Activated T-helper 2 cell treated with anti-CD3 and anti-CD28 coated beads, Interferon-gamma antibody, Interleukin-2, Interleukin-4, amounts not matched to agents 10 μg/mL and 5 μg/mL and 100 μg/mL, durations not matched to agents 14 hours and 24 hours and 36 hours (primary cell): Measurements from ENCODE around the gene GID4. TPM values are rescaled to one million over a fixed set of nuclear protein-coding genes. Genes with fewer than 3 reads are reported as not detected.

Experiments
- DNase-seq: peaks from one replicate; pipeline ENCODE4 v3.0.0; 2021; ENCODE audit warnings: low spot score
- H3K27ac Mint-ChIP-seq: one replicate; pipeline ENCODE4 v1.8.0; 2021; ENCODE audit warnings: mixed read lengths
- H3K27me3 Mint-ChIP-seq: one replicate; pipeline ENCODE4 v1.8.0; 2021; ENCODE audit warnings: low read depth, mixed read lengths
- H3K36me3 Mint-ChIP-seq: one replicate; pipeline ENCODE4 v1.8.0; 2021; ENCODE audit warnings: low read depth, mixed read lengths
- H3K4me1 Mint-ChIP-seq: one replicate; pipeline ENCODE4 v1.8.0; 2021; ENCODE audit warnings: low read depth, mixed read lengths
- H3K4me3 Mint-ChIP-seq: one replicate; pipeline ENCODE4 v1.8.0; 2021; ENCODE audit warnings: low read depth, mild to moderate bottlenecking, moderate library complexity, mixed read lengths
- H3K9me3 Mint-ChIP-seq: one replicate; pipeline ENCODE4 v1.8.0; 2021; ENCODE audit warnings: mixed read lengths
- intact Hi-C: fragments of 100-400 bp; cut with micrococcal nuclease; formaldehyde crosslinking; loops from one replicate; pipeline ENCODE4 v1.15.1; 2023
- total RNA-seq: library from RNA; stranded (reverse); gene quantifications from 2 replicates; pipeline ENCODE4 v1.2.3, GENCODE V29; 2022

Gene GID4
- total RNA-seq, 1 donor from 2014 or later: 10.8 TPM

GRCh38 chr17:18070861-18071340 is 31.7 kb downstream of the GID4 start:
- Mint-ChIP-seq H3K4me1 (peaks cover 13% of the 10 kb centered on the region), H3K4me3 (no peak overlapping the region), H3K27me3 (peaks cover 12% of the 10 kb centered on the region), H3K27ac (no peak overlapping the region), H3K9me3 (no peaks in the 10 kb centered on the region), H3K36me3 (no peaks in the 10 kb centered on the region)
- intact Hi-C loops: no loop called here
- no peak for DNase-seq

DNA sequence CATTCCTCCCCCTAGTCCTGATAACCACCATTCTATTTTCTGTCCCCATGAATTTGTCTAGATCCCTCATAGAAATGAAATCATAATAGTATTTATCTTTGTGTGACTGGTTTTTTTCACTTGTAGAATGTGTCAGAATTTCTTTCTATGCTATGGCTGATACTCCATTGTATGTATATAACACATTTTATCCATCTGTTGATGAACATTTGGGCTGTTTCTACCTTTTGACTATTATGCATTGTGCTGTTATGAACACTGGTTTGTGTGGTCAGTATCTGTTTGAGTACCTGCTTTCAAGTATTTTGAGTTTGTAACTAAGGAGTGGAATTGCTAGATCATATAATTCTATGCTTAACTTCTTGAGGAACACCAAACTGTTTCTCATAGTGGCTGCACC is 32.5 kb downstream of the GID4 start:
- Mint-ChIP-seq H3K36me3 (no peaks in the 10 kb centered on the region), H3K27ac (no peak overlapping the region), H3K9me3 (no peaks in the 10 kb centered on the region), H3K4me3 (no peak overlapping the region), H3K27me3 (peaks cover 12% of the 10 kb centered on the region), H3K4me1 (peaks cover 13% of the 10 kb centered on the region)
- intact Hi-C loops: no loop called here
- DNase-seq: no peak

- Mint-ChIP-seq H3K27ac (no peak overlapping the region), H3K4me1 (peaks cover 13% of the 10 kb centered on the region), H3K36me3 (no peaks in the 10 kb centered on the region), H3K4me3 (no peak overlapping the region), H3K27me3 (peaks cover 15% of the 10 kb centered on the region), H3K9me3 (no peaks in the 10 kb centered on the region)
- intact Hi-C loops: no loop called here
- DNase-seq: no peak
These were observed 35.5 kb downstream of the GID4 start for GRCh38 chr17:18074566-18075272.

- no peak overlapping the region for H3K4me3 Mint-ChIP-seq
- DNase-seq: no peak
- intact Hi-C loops: no loop called here
- H3K27me3 Mint-ChIP-seq: peaks cover 11% of the 10 kb centered on the region
- H3K4me1 Mint-ChIP-seq: peaks cover under 1% of the 10 kb centered on the region
- no peaks in the 10 kb centered on the region for H3K9me3 Mint-ChIP-seq
- no peak overlapping the region for H3K27ac Mint-ChIP-seq
- no peaks in the 10 kb centered on the region for H3K36me3 Mint-ChIP-seq
These were observed 37.7 kb downstream of the GID4 start for GRCh38 chr17:18076936-18077335.

GRCh38 chr17:18079543-18079942 is 40.3 kb downstream of the GID4 start:
- H3K36me3 Mint-ChIP-seq: no peaks in the 10 kb centered on the region
- H3K27ac Mint-ChIP-seq: no peak overlapping the region
- H3K9me3 Mint-ChIP-seq: no peaks in the 10 kb centered on the region
- no peaks in the 10 kb centered on the region for H3K4me1 Mint-ChIP-seq
- H3K27me3 Mint-ChIP-seq: peaks cover 9% of the 10 kb centered on the region
- no peak for DNase-seq
- H3K4me3 Mint-ChIP-seq: no peak overlapping the region
- intact Hi-C loops: no loop called here

- intact Hi-C loops: no loop called here
- peaks cover 11% of the 10 kb centered on the region for H3K4me1 Mint-ChIP-seq
These were observed 45.0 kb downstream of the GID4 start for GRCh38 chr17:18084256-18084655.

DNA sequence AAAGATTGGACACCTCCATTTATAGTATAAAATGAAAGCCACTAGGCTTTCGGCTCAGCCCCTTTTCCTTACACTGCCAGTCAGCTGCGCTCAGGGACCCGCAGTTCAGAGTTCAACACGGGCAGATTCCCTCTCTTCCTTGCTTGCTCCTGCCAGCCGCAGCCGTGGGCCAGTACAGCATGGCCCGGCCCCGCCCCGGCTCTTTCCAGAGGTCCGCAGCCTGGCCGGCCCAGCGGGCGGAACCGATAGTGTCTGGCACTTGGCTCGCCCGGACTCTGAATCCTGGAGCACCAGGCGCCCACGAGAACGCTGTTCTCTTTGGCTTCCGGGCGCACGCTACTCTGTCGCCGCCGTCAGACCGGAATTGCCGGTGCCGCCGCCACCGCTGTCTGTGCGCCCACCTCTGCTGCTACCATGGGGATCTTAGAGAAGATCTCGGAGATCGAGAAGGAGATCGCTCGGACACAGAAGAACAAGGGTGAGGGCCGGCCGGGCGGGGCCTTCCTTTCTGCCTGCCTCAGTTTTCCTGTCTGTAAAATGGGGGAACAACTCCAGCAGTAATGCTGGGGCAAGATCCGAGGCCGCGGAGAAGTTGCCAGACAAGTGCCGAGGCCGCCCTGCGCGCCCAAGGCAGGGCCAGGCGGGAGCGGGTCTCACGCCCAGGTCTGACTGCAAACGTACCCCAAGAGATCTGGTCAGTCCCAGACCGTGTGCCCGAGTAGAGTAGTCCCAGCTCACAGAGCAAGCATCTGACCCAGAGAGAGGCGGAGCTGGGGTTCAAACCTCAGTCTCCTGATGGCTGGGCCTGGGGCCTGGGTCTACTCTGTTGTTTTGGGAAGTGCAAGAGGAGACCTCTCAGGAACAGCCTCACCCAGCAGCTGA is 48.6 kb downstream of the GID4 start, which contains the start of gene DRG2:
DRG2 (plus strand) TSS at position 339 of the 882 bp plus-strand sequence; CDS start at position 415, 76 bp downstream.
- Mint-ChIP-seq H3K4me3 (peak within 1 kb of the TSS; percentile 100), H3K27me3 (no peaks in the 10 kb centered on the region), H3K36me3 (peaks cover 18% of the 10 kb centered on the region), H3K27ac (peak within 1 kb of the TSS; percentile 97), H3K9me3 (no peaks in the 10 kb centered on the region), H3K4me1 (peaks cover 17% of the 10 kb centered on the region)
- DNase-seq: peak; percentile 85
- intact Hi-C loops: loop anchor here (5.0 kb wide), 2 partner anchors 46 to 94 kb away; partner anchors contain the start of gene ALKBH5

More at GRCh38 chr17:18084256-18084655, 45.0 kb downstream of the GID4 start:
- no peak for DNase-seq
- Mint-ChIP-seq H3K36me3 (peaks cover 8% of the 10 kb centered on the region), H3K27me3 (peaks cover under 1% of the 10 kb centered on the region), H3K9me3 (no peaks in the 10 kb centered on the region), H3K27ac (no peak overlapping the region), H3K4me3 (no peak overlapping the region)

- no peaks in the 10 kb centered on the region for H3K9me3 Mint-ChIP-seq
- H3K27ac Mint-ChIP-seq: peak overlapping the region; percentile 1
These were observed 50.4 kb downstream of the GID4 start for GRCh38 chr17:18089613-18090012.

DNA sequence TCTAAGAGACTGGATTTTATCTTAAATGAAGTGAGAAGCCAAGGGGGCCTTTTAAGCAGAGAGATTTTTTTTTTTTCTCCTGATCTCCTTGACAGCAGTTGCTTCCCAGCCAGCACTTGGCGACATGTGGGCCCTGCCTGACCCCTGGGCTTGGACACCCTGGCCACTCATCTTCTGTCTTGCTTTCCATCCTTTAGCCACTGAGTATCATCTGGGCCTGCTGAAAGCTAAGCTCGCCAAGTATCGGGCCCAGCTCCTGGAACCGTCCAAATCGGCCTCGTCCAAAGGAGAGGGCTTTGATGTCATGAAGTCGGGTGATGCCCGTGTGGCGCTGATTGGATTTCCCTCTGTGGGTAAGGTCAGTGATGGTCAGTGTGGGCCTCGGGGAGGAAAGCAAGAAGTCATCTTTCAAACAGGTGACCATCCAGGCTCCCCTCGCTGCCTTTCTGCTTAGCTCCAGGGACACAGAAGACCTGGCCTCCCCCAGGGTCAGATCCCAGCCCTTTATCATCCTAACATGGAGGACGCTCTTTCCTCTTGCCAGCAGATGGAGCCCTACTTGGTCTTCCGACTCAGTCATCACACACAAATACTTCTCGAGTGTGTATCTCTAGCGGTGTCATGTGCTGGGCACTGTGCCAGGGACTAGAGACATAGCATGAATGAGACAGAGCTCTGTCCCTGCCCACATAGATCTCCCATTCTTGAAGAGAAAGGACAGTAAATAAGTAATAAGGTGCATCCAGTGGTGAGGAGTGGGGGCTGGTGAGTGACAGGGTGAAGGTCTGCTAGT is 54.6 kb downstream of the GID4 start:
- no peaks in the 10 kb centered on the region for H3K27me3 Mint-ChIP-seq
- DNase-seq: no peak
- peaks cover 43% of the 10 kb centered on the region for H3K36me3 Mint-ChIP-seq
- no peak overlapping the region for H3K4me3 Mint-ChIP-seq
- peaks cover 6% of the 10 kb centered on the region for H3K4me1 Mint-ChIP-seq
- intact Hi-C loops: no loop called here
- H3K9me3 Mint-ChIP-seq: no peaks in the 10 kb centered on the region
- H3K27ac Mint-ChIP-seq: no peak overlapping the region

More at GRCh38 chr17:18089613-18090012, 50.4 kb downstream of the GID4 start:
- DNase-seq: no peak
- no peaks in the 10 kb centered on the region for H3K27me3 Mint-ChIP-seq
- H3K36me3 Mint-ChIP-seq: peaks cover 34% of the 10 kb centered on the region
- H3K4me3 Mint-ChIP-seq: peak overlapping the region; percentile 100
- intact Hi-C loops: loop anchor here (5.0 kb wide), 2 partner anchors 47 to 93 kb away; partner anchors contain the start of gene ALKBH5
- peaks cover 17% of the 10 kb centered on the region for H3K4me1 Mint-ChIP-seq

DNA sequence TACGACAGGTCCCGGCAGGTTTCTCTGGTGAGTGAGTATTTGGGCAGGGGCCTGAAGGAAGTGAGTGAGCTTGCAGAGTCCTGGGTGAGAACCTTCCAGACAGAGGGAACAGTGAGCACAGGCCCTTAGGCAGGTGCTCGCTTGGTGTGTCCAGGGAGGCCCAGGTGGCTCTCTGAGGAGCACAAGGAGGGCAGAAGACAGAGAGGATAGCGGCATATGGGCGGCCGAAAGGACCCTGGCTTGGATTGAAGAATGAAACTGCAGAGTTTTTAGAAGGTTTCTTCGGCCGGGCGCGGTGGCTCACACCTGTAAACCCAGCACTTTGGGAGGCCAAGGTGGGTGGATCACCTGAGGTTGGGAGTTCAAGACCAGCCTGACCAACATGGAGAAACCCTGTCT is 55.2 kb downstream of the GID4 start:
- intact Hi-C loops: no loop called here

GRCh38 chr17:18099516-18099915 is 60.3 kb downstream of the GID4 start:
- H3K4me3 Mint-ChIP-seq: no peak overlapping the region
- no peak overlapping the region for H3K27ac Mint-ChIP-seq
- H3K27me3 Mint-ChIP-seq: no peaks in the 10 kb centered on the region
- no peak for DNase-seq
- no peaks in the 10 kb centered on the region for H3K9me3 Mint-ChIP-seq
- intact Hi-C loops: no loop called here
- peaks cover 37% of the 10 kb centered on the region for H3K36me3 Mint-ChIP-seq
- H3K4me1 Mint-ChIP-seq: no peaks in the 10 kb centered on the region

More for the DNA sequence above, 55.2 kb downstream of the GID4 start:
- Mint-ChIP-seq H3K4me3 (no peak overlapping the region), H3K4me1 (peaks cover 5% of the 10 kb centered on the region), H3K36me3 (peaks cover 45% of the 10 kb centered on the region), H3K27ac (no peak overlapping the region), H3K27me3 (no peaks in the 10 kb centered on the region), H3K9me3 (no peaks in the 10 kb centered on the region)
- DNase-seq: no peak

DNA sequence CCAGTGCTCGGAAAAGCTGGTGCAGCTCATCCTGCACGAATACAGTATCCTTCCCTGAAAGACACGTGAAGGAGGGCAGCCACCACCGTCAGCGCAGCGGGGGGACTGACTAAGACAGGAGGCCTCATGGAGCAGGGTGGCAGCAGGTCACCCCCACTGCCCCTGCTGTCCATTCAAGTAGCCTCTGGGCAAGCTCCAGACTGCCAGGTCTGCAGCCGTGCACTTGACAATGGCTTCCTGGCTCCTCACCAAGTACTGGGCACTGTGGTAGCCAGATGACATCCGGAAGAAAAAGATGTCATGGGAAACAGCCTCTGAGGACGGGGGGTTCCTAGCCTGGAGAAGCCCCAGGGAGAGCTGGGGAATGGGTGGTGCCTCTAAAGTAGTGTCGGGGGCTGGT is 61.4 kb downstream of the GID4 start:
- intact Hi-C loops: no loop called here

More for the DNA sequence above, 61.4 kb downstream of the GID4 start:
- H3K4me3 Mint-ChIP-seq: no peak overlapping the region
- no peak for DNase-seq
- no peaks in the 10 kb centered on the region for H3K4me1 Mint-ChIP-seq
- no peaks in the 10 kb centered on the region for H3K9me3 Mint-ChIP-seq
- no peak overlapping the region for H3K27ac Mint-ChIP-seq
- H3K36me3 Mint-ChIP-seq: peaks cover 37% of the 10 kb centered on the region
- no peaks in the 10 kb centered on the region for H3K27me3 Mint-ChIP-seq
